Neutrophil (primary cell): ENCODE measurements around the gene RAD51B.

ENCODE experiments used
- H3K27ac ChIP-seq: fragments of 200-600 bp; sonication (generic); 2 replicates; pipeline ENCODE4 v1.5.1; 2016; ENCODE audit warnings: mild to moderate bottlenecking, moderate library complexity
- H3K27me3 ChIP-seq: fragments of 200-600 bp; sonication (generic); 2 replicates; pipeline ENCODE4 v1.6.0; 2016; ENCODE audit warnings: mild to moderate bottlenecking
- H3K36me3 ChIP-seq: fragments of 200-600 bp; sonication (generic); 2 replicates; pipeline ENCODE4 v1.5.1; 2017
- H3K4me1 ChIP-seq, 2 experiments: fragments of 200-600 bp in 1 of 2; sonication (generic) in 1 of 2; 1 replicate in 1 of 2; 2 replicates in 1 of 2; pipeline versions ENCODE4 v1.5.1 to v1.6.1; 2013 to 2016; ENCODE audit warnings: low read depth in 1 of 2, low read length in 1 of 2, mild to moderate bottlenecking in 1 of 2, moderate library complexity in 1 of 2; ENCODE audit not compliant: control insufficient read depth in 1 of 2, insufficient read depth in 1 of 2
- H3K4me3 ChIP-seq, 2 experiments: fragments of 200-600 bp in 1 of 2; sonication (generic) in 1 of 2; 1 replicate in 1 of 2; 2 replicates in 1 of 2; pipeline ENCODE4 v1.5.1; 2013 to 2016; ENCODE audit warnings: low read depth in 1 of 2, low read length in 1 of 2, mild to moderate bottlenecking in 1 of 2, moderate library complexity in 1 of 2
- H3K9me3 ChIP-seq: fragments of 200-600 bp; sonication (generic); 2 replicates; pipeline ENCODE4 v1.5.1; 2016
- TF ChIP-seq, protein P1 (sequence below): fragments of 200-600 bp; sonication (generic); IDR thresholded peaks from 2 replicates; pipeline ENCODE4 v1.5.1; 2016; ENCODE audit warnings: antibody characterized with exemption

RAD51B gene

DNA sequence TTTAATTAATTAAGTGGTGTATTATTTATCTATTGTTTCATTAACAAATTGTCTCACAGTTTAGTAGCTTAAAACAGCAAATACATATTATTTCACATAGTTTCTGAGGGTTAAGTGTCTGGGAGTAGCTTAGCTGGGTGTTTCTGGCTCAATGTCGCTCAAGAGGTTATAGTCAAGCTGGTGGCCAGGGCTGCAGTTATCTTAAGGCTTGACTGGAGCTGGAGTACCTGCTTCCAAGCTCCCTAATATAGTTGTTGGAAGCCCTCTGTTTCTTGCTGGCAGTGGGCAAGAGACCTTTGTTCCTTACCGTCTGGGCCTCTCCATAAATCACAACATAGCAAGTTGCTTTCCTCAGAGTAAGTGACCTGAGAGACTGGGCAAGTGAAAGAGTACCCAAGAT, 66.6 kb downstream of the RAD51B start:
- H3K4me3 ChIP-seq: no peak overlapping the region
- H3K4me1 ChIP-seq: no peaks in the 10 kb centered on the region
- TF ChIP-seq, protein P1, sequence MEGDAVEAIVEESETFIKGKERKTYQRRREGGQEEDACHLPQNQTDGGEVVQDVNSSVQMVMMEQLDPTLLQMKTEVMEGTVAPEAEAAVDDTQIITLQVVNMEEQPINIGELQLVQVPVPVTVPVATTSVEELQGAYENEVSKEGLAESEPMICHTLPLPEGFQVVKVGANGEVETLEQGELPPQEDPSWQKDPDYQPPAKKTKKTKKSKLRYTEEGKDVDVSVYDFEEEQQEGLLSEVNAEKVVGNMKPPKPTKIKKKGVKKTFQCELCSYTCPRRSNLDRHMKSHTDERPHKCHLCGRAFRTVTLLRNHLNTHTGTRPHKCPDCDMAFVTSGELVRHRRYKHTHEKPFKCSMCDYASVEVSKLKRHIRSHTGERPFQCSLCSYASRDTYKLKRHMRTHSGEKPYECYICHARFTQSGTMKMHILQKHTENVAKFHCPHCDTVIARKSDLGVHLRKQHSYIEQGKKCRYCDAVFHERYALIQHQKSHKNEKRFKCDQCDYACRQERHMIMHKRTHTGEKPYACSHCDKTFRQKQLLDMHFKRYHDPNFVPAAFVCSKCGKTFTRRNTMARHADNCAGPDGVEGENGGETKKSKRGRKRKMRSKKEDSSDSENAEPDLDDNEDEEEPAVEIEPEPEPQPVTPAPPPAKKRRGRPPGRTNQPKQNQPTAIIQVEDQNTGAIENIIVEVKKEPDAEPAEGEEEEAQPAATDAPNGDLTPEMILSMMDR: no peak
- H3K27ac ChIP-seq: no peak overlapping the region
- no peaks in the 10 kb centered on the region for H3K27me3 ChIP-seq
- no peaks in the 10 kb centered on the region for H3K36me3 ChIP-seq
- no peaks in the 10 kb centered on the region for H3K9me3 ChIP-seq

DNA sequence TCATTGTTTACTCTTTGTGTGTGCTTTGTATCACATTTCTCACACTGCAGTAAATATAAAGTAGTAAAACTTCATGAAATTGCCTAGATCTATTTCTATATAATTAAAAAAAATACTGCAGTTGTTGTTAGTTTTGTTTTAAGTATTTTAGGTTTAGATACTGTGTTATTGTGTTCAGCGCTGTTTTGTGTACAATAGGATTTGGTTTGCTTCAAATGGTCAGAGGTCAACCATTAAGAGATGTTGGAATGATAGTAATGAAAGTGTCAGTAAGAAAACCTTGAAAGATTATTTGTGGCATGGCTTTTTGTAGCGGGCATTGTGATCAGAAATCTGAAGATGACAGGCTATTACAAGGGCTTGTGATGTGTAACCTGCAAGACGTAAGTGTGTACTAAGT, 67.9 kb downstream of the RAD51B start:
- Histone ChIP-seq H3K4me1 (no peaks in the 10 kb centered on the region), H3K27ac (no peak overlapping the region), H3K4me3 (no peak overlapping the region), H3K27me3 (no peaks in the 10 kb centered on the region), H3K36me3 (no peaks in the 10 kb centered on the region), H3K9me3 (no peaks in the 10 kb centered on the region)
- TF ChIP-seq, protein P1: no peak

DNA sequence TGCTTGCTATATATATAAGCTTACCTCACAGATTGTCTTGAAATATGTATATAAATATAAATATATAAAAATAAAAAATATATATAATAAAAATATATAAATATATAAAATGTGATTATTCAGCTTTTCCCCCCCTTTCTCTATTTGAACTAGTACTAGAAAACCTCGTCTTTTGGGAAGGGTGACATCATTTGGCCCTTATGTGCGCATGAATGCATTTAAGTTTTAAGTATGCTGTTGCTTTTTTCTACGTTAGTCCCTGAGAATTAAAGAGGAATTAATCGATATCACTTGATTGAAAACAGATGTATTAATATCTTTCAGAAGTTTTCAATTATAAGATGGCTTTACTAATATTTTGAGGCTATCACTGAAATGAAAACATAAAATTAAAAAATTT, 69.9 kb downstream of the RAD51B start:
- Histone ChIP-seq H3K27ac (no peak overlapping the region), H3K27me3 (no peaks in the 10 kb centered on the region), H3K36me3 (no peaks in the 10 kb centered on the region), H3K9me3 (no peaks in the 10 kb centered on the region), H3K4me3 (no peak overlapping the region), H3K4me1 (no peaks in the 10 kb centered on the region)
- TF ChIP-seq, protein P1: no peak

DNA sequence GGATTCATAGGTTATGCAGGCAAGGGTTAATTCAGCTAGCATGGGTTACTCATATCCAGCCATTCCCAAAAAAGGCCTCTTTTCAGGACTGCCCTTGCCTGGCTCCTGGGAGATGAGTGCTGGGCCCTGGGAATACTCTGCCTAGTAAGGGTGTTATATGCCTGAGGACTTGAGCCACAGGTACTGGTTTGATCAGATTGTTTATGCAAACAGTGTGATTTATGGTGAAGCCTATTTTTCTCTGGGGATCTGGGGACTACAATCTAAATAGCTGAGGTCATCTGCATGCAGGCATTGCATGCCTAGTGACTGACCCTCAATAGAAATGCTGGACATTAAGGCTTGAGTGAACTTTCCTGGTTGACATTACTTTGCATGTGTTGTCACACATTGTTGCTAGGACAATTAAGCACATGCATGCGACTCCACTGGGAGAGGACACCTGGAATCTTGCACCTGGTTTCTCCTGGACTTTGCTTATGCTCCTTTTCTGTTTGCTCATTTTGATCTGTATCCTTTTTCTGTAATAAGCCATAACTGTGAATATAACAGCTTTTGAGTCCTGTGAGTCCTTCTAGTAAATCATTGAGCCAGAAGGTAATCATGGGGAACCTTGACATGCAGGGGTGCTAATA, 73.0 kb downstream of the RAD51B start:
- Histone ChIP-seq H3K9me3 (no peaks in the 10 kb centered on the region), H3K4me1 (no peaks in the 10 kb centered on the region), H3K4me3 (no peak overlapping the region), H3K27me3 (no peaks in the 10 kb centered on the region), H3K36me3 (no peaks in the 10 kb centered on the region), H3K27ac (no peak overlapping the region)
- TF ChIP-seq, protein P1: no peak

DNA sequence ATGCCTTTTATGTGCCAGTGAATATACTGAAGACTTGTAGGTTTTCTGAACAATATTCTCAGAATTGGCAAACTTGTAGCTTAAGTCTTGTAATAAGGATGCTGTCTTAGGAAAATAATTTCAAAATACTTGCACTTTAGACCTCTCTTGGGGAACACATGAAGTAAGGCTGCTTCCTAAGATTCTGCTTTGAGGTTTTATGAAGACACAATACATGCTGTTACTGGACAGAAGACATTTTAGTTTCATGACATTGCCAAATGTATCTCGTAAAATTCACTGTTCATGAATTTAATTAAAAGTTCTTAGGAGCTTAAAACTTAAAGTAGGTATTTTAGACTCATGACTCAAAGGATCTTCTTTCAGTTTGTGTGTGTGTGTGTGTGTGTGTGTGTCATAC, 80.7 kb downstream of the RAD51B start:
- H3K27me3 ChIP-seq: no peaks in the 10 kb centered on the region
- no peak overlapping the region for H3K4me3 ChIP-seq
- TF ChIP-seq, protein P1: no peak
- no peaks in the 10 kb centered on the region for H3K9me3 ChIP-seq
- H3K36me3 ChIP-seq: no peaks in the 10 kb centered on the region
- H3K4me1 ChIP-seq: peaks cover 0 to 6% of the 10 kb centered on the region in 2 experiments
- H3K27ac ChIP-seq: no peak overlapping the region
